Measurements from ENCODE around the gene IL1RAPL2.
"Not testable (repeated sequence)": the region's sequence is repeated elsewhere in the genome, so short reads cannot be mapped to it uniquely, and the experiment has no call there.

The IL1RAPL2 gene

GRCh38 chrX:104864296-104864695 lies 298.3 kb downstream of the IL1RAPL2 start:
- DNase-seq = no peak

GRCh38 chrX:104877504-104877903 lies 311.5 kb downstream of the IL1RAPL2 start:
- DNase-seq = no peak

DNA sequence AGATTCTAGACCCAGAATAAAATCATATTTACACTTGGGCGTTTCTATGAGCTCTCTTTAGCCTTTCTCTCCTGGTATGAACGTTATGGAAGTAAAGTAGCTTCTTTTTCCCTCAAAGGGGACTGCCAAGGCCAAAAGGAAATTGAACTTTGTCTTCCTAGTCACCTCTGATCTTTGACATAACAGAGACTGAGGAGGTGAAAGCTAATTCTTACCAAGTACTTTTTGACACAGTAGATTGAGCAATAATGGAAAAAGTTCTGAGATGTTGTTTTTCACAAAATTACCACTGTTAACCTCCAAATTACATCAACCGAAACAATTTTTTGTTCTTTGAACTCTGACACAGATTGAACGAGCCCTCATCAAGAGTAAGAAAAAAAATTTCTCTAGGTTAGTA lies 336.1 kb downstream of the IL1RAPL2 start:
- no peak for DNase-seq

DNA sequence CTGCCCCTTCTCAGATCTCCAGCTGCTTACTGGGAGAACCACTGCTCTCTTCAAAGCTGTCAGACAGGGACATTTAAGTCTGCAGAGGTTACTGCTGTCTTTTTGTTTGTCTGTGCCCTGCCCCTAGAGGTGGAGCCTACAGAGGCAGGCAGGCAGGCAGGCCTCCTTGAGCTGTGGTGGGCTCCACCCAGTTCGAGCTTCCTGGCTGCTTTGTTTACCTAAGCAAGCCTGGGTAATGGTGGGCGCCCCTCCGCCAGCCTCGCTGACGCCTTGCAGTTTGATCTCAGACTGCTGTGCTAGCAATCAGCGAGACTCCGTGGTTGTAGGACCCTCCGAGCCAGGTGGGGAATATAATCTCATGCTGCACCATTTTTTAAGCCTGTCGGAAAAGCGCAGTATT lies 343.7 kb downstream of the IL1RAPL2 start:
- not testable (repeated sequence) for DNase-seq

DNA sequence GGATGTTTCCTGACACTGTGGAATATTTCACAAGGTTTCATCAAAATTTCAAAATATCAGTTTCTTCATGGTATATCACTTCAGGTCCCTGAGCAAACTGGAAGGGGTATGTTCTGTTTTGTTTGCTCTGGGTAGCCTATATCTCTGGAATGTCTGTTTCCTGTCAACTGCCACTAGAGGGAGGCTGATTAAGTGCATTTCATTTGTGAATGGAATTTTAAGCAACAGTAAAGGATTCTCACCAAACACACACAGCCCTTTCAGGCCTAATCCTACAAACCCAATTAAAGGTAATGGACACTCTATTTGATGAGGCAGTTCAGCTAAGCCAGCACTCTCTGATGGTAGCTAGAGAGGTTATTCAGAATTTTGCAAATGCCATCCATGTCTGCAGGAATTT lies 347.3 kb downstream of the IL1RAPL2 start:
- no peak for DNase-seq

DNA sequence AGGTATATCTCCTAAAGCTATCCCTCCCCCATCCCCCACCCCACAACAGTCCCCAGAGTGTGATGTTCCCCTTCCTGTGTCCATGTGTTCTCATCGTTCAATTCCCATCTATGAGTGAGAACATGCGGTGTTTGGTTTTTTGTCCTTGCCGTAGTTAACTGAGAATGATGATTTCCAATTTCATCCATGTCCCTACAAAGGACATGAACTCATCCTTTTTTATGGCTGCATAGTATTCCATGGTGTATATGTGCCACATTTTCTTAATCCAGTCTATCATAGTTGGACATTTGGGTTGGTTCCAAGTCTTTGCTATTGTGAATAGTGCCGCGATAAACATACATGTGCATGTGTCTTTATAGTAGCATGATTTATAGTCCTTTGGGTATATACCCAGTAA lies 348.7 kb downstream of the IL1RAPL2 start:
- DNase-seq = not testable (repeated sequence)

- no peak for DNase-seq
Measured at GRCh38 chrX:104918122-104918521, 352.1 kb downstream of the IL1RAPL2 start.

- DNase-seq = no peak
Measured at GRCh38 chrX:104921584-104922205, 355.7 kb downstream of the IL1RAPL2 start.

- no peak for DNase-seq
Measured at GRCh38 chrX:104922206-104922621, 356.2 kb downstream of the IL1RAPL2 start.

- DNase-seq = no peak
Measured at GRCh38 chrX:104929324-104929723, 363.3 kb downstream of the IL1RAPL2 start.

GRCh38 chrX:104935581-104935980 lies 369.6 kb downstream of the IL1RAPL2 start:
- no peak for DNase-seq

DNA sequence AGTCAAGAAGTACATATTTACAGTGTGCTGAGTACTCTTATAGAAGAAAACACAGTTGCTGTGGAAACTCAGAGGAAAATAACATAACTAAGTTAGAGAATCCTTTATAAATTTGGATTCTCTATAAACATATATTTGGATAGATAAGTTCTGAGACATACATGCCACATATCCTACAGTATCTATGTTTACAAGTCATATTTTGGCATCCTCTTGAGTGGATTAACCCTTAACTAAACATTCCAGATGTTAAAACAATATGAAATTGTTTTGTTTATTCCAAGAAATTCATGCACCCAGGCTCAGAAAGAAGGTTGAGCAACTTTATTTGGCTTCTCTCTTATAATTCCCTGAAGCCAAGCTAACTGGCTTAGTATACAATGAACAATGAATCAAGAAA lies 387.3 kb downstream of the IL1RAPL2 start:
- DNase-seq = no peak

DNA sequence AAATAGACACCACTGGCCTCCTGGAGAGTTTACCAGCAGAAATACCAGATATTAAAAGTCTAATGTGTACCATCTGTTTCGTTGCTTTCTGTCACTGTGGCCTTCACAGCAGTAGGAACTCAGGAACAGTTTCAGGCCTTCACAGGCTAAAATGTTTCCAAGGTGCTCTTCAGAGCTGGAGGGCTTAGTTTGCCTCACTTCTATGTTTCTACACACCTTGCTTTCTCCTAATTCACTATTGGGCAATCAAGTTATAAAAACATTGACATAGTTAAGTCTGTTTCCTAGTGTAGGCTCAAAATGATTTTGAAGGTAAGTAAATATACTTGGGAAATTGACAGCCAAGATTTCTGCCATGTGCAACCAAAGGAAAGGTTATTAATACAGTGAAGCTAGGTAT lies 395.9 kb downstream of the IL1RAPL2 start:
- DNase-seq = no peak

GRCh38 chrX:104968241-104968640 lies 402.2 kb downstream of the IL1RAPL2 start:
- DNase-seq = no peak

GRCh38 chrX:104972737-104973136 lies 406.7 kb downstream of the IL1RAPL2 start:
- no peak for DNase-seq

DNA sequence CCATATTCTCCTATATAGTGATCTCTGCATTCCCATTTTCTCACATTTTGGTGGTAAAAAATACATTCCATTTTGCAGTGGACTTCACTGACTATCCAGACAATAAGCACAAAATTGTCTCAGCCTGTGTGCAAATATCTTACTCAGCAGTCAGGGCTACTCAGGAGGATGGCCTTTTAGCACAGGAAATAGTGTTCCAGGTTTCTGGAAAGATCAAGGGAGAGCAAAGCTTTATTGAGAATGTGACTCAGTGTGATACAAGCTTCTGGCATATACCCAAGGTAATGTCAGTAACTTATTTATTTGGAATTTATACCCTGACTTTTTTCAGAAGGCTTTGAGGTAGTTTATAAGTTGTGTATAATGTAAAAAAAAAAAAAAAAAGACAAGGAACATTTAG lies 421.1 kb downstream of the IL1RAPL2 start:
- no peak for DNase-seq

GRCh38 chrX:104988038-104988437 lies 422.0 kb downstream of the IL1RAPL2 start:
- no peak for DNase-seq

DNA sequence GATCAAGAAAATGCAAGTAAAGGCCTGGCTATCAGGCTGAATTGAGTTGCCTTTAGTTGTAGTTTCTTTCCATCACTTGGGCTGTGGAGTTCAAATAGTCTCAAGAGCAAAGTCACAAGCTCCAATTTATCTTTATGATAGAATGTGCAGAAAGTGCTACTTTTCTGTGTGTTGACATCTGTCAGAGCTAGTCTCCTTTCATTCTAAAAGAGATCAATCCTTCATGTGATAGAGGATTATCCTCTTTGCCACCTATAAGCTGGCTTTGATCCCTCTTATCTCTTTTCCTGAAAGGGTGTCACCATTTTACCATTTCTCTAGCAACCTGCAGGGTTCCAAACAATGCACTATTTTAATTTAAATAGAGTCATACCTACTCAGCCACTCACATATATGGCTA lies 429.5 kb downstream of the IL1RAPL2 start:
- DNase-seq = no peak

DNA sequence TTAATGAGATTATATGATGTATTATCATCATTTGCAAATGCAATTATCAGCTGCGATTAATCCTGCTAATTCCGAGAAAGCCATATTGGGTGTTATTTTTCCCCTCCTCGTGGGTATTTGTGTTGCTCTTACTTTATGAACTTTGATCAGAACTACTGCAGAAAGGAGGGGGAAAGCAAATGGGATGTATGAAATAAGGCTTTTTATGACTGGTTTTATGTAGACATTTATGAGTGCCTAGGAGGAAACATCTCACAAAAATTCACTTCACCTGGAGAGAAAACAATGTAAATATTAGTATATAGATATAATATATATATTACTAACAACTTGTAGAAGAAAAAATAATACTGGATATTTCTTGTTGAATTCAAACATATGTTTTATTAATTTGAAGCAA lies 440.1 kb downstream of the IL1RAPL2 start:
- DNase-seq = no peak

- DNase-seq = no peak
Measured at GRCh38 chrX:105006996-105007395, 441.0 kb downstream of the IL1RAPL2 start.

- DNase-seq = no peak
Measured at GRCh38 chrX:105013719-105014118, 447.7 kb downstream of the IL1RAPL2 start.

DNA sequence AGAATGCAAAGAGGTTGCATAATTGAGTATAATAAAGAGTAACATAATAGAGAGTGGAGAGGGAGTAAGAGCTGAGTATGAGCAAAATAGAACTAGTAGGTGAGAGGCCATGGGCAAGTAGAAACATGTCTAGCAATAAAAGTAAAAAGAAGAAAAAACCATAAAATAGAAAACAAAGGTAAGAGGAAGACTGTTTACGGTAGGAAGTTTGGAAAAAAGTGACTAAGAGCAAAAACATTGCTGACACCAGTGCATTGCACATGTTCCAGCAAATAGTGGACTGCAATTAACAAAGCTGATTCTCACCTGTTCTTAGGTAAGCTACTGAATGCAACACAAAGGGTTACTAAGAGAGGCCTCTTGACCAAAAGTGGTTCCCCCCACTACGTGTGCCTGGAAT lies 451.6 kb downstream of the IL1RAPL2 start:
- no peak for DNase-seq

- DNase-seq = no peak
Measured at GRCh38 chrX:105018865-105019264, 452.9 kb downstream of the IL1RAPL2 start.

GRCh38 chrX:105028962-105029361 lies 463.0 kb downstream of the IL1RAPL2 start:
- DNase-seq = not testable (repeated sequence)

GRCh38 chrX:105038672-105039328 lies 472.8 kb downstream of the IL1RAPL2 start:
- no peak for DNase-seq
